SK-N-SH treated with all-trans-retinoic acid at 6 μM for 48 hours (cell line): ENCODE results near the gene CARD8.

Experiments used
- ARNTL ChIP-seq: fragments of 450-650 bp; formaldehyde crosslinking; IDR thresholded peaks from 2 replicates; pipeline ENCODE4 v1.5.0; 2020; ENCODE audit warnings: low read depth, mild to moderate bottlenecking, moderate library complexity, borderline replicate concordance
- BACH2 ChIP-seq: fragments of 250-450 bp; sonication (Bioruptor Pico); IDR thresholded peaks from 2 replicates; pipeline ENCODE4 v1.9.0; 2021; ENCODE audit warnings: mild to moderate bottlenecking, borderline replicate concordance
- ESRRG ChIP-seq: fragments of 250-450 bp; sonication (Bioruptor Pico); IDR thresholded peaks from 2 replicates; pipeline ENCODE4 v1.6.1; 2021; ENCODE audit warnings: mild to moderate bottlenecking
- GLIS3 ChIP-seq: fragments of 250-450 bp; sonication (Bioruptor Pico); IDR thresholded peaks from 2 replicates; pipeline ENCODE4 v1.5.0; 2020; ENCODE audit warnings: mild to moderate bottlenecking, moderate library complexity
- OSR1 ChIP-seq: fragments of 250-450 bp; sonication (Bioruptor Pico); IDR thresholded peaks from 2 replicates; pipeline ENCODE4 v1.8.0; 2022; ENCODE audit warnings: moderate library complexity, mild to moderate bottlenecking, inconsistent platforms
- RARB ChIP-seq: fragments of 250-450 bp; sonication (Bioruptor Pico); IDR thresholded peaks from 2 replicates; pipeline ENCODE4 v1.8.0; 2021; ENCODE audit warnings: mild to moderate bottlenecking, moderate library complexity
- TOX ChIP-seq: fragments of 250-450 bp; sonication (Bioruptor Pico); IDR thresholded peaks from 2 replicates; pipeline ENCODE4 v1.8.0; 2021; ENCODE audit warnings: mild to moderate bottlenecking, moderate library complexity, borderline replicate concordance
- ZC3H10 ChIP-seq: fragments of 250-450 bp; sonication (Bioruptor Pico); IDR thresholded peaks from 2 replicates; pipeline ENCODE4 v1.5.1; 2021; ENCODE audit warnings: mild to moderate bottlenecking, moderate library complexity
- ZFP3 ChIP-seq: fragments of 250-450 bp; sonication (Bioruptor Pico); IDR thresholded peaks from 2 replicates; pipeline ENCODE4 v1.5.0; 2020; ENCODE audit warnings: mild to moderate bottlenecking, moderate library complexity
- ZFP30 ChIP-seq: fragments of 450-650 bp; formaldehyde crosslinking; IDR thresholded peaks from 2 replicates; pipeline ENCODE4 v1.5.0; 2022; ENCODE audit warnings: mild to moderate bottlenecking, moderate library complexity
- TF ChIP-seq, protein P1 (sequence below): fragments of 250-450 bp; sonication (Bioruptor Pico); IDR thresholded peaks from 2 replicates; pipeline ENCODE4 v1.8.0; 2020; ENCODE audit warnings: mild to moderate bottlenecking, moderate library complexity, borderline replicate concordance
- TF ChIP-seq, protein P2 (sequence below): fragments of 250-450 bp; sonication (Bioruptor Pico); IDR thresholded peaks from 2 replicates; pipeline ENCODE4 v1.5.1; 2021; ENCODE audit warnings: mild to moderate bottlenecking, moderate library complexity
- TF ChIP-seq, protein P3 (sequence below): fragments of 250-450 bp; sonication (Bioruptor Pico); IDR thresholded peaks from 2 replicates; pipeline ENCODE4 v1.8.0; 2021; ENCODE audit warnings: low read depth, mild to moderate bottlenecking, moderate library complexity, borderline replicate concordance
- TF ChIP-seq, protein P4 (sequence below): fragments of 250-450 bp; sonication (Bioruptor Pico); IDR thresholded peaks from 2 replicates; pipeline ENCODE4 v1.5.1; 2020; ENCODE audit warnings: low read depth, mild to moderate bottlenecking, moderate library complexity

DNA sequence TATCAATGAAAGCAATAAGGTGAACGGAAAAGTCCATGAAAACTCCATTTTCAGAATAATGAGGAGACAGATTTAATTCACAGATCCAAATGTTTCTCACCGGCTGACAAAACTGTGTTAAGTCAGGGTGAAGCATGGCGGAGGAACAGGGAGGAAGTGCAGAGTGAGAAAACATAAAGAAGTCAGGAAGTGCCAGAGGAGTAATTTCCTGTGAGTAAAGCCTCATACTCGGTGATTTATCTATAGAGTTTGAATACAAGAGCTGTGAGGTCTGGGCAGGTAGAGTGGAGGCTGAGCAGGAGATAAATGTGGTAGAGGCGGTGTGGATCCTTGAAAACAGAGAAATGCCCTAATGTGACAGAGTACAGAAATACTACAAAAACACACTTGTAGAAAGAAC is 11.4 kb downstream of the CARD8 start:
- TF ChIP-seq ZFP3 (CRISPR knock-in tag) = no peak
- no peak for TF ChIP-seq ARNTL (CRISPR knock-in tag)
- TF ChIP-seq, protein P1, sequence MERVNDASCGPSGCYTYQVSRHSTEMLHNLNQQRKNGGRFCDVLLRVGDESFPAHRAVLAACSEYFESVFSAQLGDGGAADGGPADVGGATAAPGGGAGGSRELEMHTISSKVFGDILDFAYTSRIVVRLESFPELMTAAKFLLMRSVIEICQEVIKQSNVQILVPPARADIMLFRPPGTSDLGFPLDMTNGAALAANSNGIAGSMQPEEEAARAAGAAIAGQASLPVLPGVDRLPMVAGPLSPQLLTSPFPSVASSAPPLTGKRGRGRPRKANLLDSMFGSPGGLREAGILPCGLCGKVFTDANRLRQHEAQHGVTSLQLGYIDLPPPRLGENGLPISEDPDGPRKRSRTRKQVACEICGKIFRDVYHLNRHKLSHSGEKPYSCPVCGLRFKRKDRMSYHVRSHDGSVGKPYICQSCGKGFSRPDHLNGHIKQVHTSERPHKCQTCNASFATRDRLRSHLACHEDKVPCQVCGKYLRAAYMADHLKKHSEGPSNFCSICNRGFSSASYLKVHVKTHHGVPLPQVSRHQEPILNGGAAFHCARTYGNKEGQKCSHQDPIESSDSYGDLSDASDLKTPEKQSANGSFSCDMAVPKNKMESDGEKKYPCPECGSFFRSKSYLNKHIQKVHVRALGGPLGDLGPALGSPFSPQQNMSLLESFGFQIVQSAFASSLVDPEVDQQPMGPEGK = no peak
- TF ChIP-seq, protein P2, sequence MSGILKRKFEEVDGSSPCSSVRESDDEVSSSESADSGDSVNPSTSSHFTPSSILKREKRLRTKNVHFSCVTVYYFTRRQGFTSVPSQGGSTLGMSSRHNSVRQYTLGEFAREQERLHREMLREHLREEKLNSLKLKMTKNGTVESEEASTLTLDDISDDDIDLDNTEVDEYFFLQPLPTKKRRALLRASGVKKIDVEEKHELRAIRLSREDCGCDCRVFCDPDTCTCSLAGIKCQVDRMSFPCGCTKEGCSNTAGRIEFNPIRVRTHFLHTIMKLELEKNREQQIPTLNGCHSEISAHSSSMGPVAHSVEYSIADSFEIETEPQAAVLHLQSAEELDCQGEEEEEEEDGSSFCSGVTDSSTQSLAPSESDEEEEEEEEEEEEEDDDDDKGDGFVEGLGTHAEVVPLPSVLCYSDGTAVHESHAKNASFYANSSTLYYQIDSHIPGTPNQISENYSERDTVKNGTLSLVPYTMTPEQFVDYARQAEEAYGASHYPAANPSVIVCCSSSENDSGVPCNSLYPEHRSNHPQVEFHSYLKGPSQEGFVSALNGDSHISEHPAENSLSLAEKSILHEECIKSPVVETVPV = no peak
- no peak for TF ChIP-seq ZFP30
- no peak for TF ChIP-seq BACH2 (CRISPR knock-in tag)
- TF ChIP-seq, protein P3, sequence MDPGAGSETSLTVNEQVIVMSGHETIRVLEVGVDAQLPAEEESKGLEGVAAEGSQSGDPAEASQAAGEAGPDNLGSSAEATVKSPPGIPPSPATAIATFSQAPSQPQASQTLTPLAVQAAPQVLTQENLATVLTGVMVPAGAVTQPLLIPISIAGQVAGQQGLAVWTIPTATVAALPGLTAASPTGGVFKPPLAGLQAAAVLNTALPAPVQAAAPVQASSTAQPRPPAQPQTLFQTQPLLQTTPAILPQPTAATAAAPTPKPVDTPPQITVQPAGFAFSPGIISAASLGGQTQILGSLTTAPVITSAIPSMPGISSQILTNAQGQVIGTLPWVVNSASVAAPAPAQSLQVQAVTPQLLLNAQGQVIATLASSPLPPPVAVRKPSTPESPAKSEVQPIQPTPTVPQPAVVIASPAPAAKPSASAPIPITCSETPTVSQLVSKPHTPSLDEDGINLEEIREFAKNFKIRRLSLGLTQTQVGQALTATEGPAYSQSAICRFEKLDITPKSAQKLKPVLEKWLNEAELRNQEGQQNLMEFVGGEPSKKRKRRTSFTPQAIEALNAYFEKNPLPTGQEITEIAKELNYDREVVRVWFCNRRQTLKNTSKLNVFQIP (CRISPR knock-in tag) = no peak
- no peak for TF ChIP-seq OSR1 (CRISPR knock-in tag)
- no peak for TF ChIP-seq ZC3H10 (CRISPR knock-in tag)
- TF ChIP-seq TOX = no peak
- TF ChIP-seq ESRRG (CRISPR knock-in tag) = no peak
- TF ChIP-seq, protein P4, sequence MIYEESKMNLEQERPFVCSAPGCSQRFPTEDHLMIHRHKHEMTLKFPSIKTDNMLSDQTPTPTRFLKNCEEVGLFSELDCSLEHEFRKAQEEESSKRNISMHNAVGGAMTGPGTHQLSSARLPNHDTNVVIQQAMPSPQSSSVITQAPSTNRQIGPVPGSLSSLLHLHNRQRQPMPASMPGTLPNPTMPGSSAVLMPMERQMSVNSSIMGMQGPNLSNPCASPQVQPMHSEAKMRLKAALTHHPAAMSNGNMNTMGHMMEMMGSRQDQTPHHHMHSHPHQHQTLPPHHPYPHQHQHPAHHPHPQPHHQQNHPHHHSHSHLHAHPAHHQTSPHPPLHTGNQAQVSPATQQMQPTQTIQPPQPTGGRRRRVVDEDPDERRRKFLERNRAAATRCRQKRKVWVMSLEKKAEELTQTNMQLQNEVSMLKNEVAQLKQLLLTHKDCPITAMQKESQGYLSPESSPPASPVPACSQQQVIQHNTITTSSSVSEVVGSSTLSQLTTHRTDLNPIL (CRISPR knock-in tag) = no peak
- no peak for TF ChIP-seq GLIS3 (CRISPR knock-in tag)
- no peak for TF ChIP-seq RARB (CRISPR knock-in tag)
